Measurements from ENCODE around the gene KIAA1586. TPM values are rescaled to one million over a fixed set of nuclear protein-coding genes. Genes with fewer than 3 reads are reported as not detected.

KIAA1586 gene
- total and polyA plus RNA-seq, 2 of the 13 experiments (the other 11 are each of a cell fraction or from before 2014, with no cell fraction given): 5.5 to 16.9 TPM

- 8% methylated on average over 4 of the region's 4 CpGs for WGBS (ENCODE audit: low lambda C conversion rate)
- no TSS peak for BruUV-seq (replicated peaks)
- Histone ChIP-seq H3K36me3 (replicated peaks in 1 of 2; ENCODE audit: control insufficient read depth in 1 of 2, insufficient read depth in 2 of 2, low read length in 2 of 2) (no peaks in the 10 kb centered on the region), H3K4me1 (ENCODE audit: insufficient read depth, low read length) (no peaks in the 10 kb centered on the region), H2AFZ (ENCODE audit: low read length) (no peak overlapping the region), H3K27ac (ENCODE audit: extremely low read length, insufficient read depth, low read length) (no peak overlapping the region), H3K9me3 (ENCODE audit: low read length) (peaks cover 5% of the 10 kb centered on the region), H3K4me3 (replicated peaks in 1 of 3; ENCODE audit: insufficient read depth in 1 of 3, low read depth in 2 of 3, low read length in 3 of 3) (no peak overlapping the region), H4K20me1 (ENCODE audit: insufficient read depth, low read length) (no peaks in the 10 kb centered on the region), H3K79me2 (ENCODE audit: insufficient read depth, low read length) (no peaks in the 10 kb centered on the region), H3K27me3 (ENCODE audit: control insufficient read depth in 1 of 2, insufficient read depth in 2 of 2, low read length in 2 of 2) (peaks cover 0 to 4% of the 10 kb centered on the region in 2 experiments; a peak in 1 of 5 replicates), H3K9ac (ENCODE audit: insufficient read depth, low read depth, low read length) (no peak overlapping the region), H3K4me2 (ENCODE audit: low read depth, low read length) (no peak overlapping the region)
- no peak for FAIRE-seq
- ATAC-seq: no peak
- intact Hi-C loops (cut with micrococcal nuclease; ENCODE audit: unreplicated experiment): no loop called here
- POLR2A ChIA-PET: no interaction called here
- no peak for TF ChIP-seq GABPA (IDR thresholded peaks at IDR 0.05; ENCODE audit: low read depth, low read length)
- no peak for TF ChIP-seq GABPA (CRISPR knock-in tag; IDR thresholded peaks at IDR 0.05; ENCODE audit: low read depth)
- no peak for TF ChIP-seq ZNF639 (CRISPR knock-in tag; conservative IDR thresholded peaks at IDR 0.05)
- no peak for TF ChIP-seq POLR2AphosphoS2 (IDR thresholded peaks at IDR 0.05; ENCODE audit: low read depth, low read length)
- no peak for TF ChIP-seq KDM5A (IDR thresholded peaks at IDR 0.05; ENCODE audit: borderline replicate concordance, low read length)
- no peak for TF ChIP-seq ZNF563 (CRISPR knock-in tag; IDR thresholded peaks at IDR 0.05)
- no peak for TF ChIP-seq MAFG (CRISPR knock-in tag; IDR thresholded peaks at IDR 0.05)
- no peak for TF ChIP-seq NRL (CRISPR knock-in tag; IDR thresholded peaks at IDR 0.05; ENCODE audit: borderline replicate concordance)
- no peak for TF ChIP-seq ZNF24 (IDR thresholded peaks at IDR 0.05)
- TF ChIP-seq ZNF30 (CRISPR knock-in tag; IDR thresholded peaks at IDR 0.05): no peak
- TF ChIP-seq HMG20A (CRISPR knock-in tag; IDR thresholded peaks at IDR 0.05; ENCODE audit: borderline replicate concordance): no peak
- TF ChIP-seq E2F1 (CRISPR knock-in tag; IDR thresholded peaks at IDR 0.05): no peak
- TF ChIP-seq HIC2 (CRISPR knock-in tag; IDR thresholded peaks at IDR 0.05; ENCODE audit: low read depth): no peak
- CTCF ChIA-PET (ENCODE audit: low intra/inter-chr PET ratio, low total read pairs): interaction anchor here (2.8 kb wide), 1 partner anchor 116 kb away, joined by 24 read pairs; no protein-coding TSS in a partner anchor
- DNase-seq (ENCODE audit: low spot score): no peak
- in situ Hi-C loops (cut with HindIII; ENCODE audit: extremely low pct_ligation_motif_present, low pct_unique_long_range_greater_than_20kb): loop anchor here (10.0 kb wide), 1 partner anchor 115 kb away; no protein-coding TSS in a partner anchor
Measured at GRCh38 chr6:57019434-57019833, 27.1 kb upstream of the KIAA1586 start.
